GM18517 (cell line): Measurements from ENCODE around the gene GABRA5.
"Not testable (repeated sequence)": the region's sequence is repeated elsewhere in the genome, so short reads cannot be mapped to it uniquely, and the experiment has no call there.

ENCODE experiments used
- ATAC-seq: cut with Tn5 transposase; IDR thresholded peaks from one replicate; pipeline ENCODE4 v1.9.1; 2021; ENCODE audit warnings: mild to moderate bottlenecking, moderate library complexity; ENCODE audit not compliant: unreplicated experiment

The GABRA5 gene

DNA sequence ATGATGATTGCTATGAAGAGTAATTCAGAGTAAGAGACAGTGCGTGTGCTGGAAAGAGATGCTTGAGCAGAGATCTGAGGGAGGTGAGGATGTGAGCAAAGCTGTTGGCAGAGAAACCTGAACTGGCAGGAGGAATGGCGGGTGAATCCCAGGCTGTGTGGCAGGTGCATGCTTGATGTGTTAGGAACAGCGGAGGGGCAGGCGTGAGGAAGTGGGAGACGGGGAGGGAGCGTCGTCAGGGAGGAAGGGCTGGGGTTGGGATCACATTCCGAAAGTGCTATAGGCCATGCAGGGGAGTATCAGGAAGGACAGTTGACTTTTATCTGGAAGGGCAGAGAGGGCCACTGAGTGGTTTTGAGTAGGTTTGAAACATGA is 8.6 kb downstream of the GABRA5 start:
- no peak for ATAC-seq

GRCh38 chr15:26877831-26878230 is 11.0 kb downstream of the GABRA5 start:
- ATAC-seq, result no peak

GRCh38 chr15:26879706-26880105 is 12.8 kb downstream of the GABRA5 start:
- ATAC-seq, result no peak

DNA sequence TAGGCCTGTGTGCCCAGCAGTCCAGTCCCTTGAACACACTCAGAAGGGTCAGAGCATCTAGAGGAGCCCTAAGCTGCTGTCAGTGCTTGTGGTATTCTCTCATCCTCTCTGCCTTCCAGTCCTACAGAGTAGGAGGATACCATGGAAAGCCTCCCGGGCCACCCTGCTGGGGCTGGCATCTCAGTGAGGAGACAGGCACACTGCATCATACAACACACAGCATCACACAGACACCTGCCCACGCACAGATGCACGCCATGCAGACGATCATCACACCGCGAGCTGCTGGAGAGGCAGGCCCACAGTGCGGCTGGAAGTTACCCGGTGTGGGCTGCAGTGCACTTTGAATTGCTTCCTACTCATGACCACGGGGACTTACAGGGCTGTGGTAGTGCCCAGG is 15.2 kb downstream of the GABRA5 start:
- ATAC-seq, result no peak

- no peak for ATAC-seq
These were observed 15.9 kb downstream of the GABRA5 start for GRCh38 chr15:26882616-26883365.

- no peak for ATAC-seq
These were observed 16.6 kb downstream of the GABRA5 start for GRCh38 chr15:26883466-26883865.

GRCh38 chr15:26886566-26886965 is 19.7 kb downstream of the GABRA5 start:
- no peak for ATAC-seq

- ATAC-seq, result no peak
These were observed 21.2 kb downstream of the GABRA5 start for GRCh38 chr15:26887926-26888666.

- ATAC-seq, result no peak
These were observed 21.9 kb downstream of the GABRA5 start for GRCh38 chr15:26888761-26889160.

DNA sequence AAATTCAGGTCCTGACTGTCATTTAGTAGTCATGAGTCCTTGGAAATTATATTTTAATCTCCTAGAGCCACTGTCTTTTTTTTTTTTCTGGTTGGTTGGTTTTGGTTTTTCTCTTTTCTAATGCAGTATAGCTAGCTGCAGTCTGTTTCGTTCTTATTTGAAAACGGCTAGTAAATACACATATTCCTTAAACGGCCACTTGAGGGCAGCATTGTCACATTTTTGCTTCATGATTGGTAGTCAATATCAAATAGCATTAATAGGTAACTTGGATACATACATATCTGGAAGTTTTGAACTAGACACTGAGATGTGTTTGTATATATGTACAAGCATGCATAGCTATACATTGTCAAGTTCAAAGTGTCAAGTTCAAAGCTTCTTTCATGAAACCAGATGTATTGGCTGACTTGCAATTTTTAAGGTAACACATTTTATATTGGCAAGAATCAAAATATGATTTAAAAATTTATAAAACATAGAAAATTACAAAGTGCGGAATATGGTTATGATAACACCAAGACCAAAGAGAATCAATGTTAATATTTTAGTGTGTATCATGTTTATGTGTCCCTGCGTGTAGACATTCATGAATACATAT is 22.5 kb downstream of the GABRA5 start:
- no peak for ATAC-seq

DNA sequence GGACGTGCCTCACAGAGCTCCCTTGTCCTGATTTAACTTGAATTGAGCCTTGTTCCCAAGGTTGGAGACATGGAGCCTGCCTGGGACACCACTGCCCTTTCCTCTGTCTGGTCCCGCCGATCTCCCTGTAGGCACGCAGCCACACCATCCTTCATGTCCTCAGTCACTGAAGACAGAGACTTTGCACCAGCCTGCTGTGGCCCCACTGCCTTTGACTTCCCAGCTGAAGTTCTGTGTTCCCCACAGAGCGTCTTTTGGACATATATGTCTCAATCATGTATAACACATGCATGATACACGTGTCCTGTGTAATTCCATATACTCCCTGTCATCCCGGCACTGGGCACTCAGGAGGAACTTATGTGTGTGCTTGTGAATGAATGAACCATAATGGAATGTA is 23.6 kb downstream of the GABRA5 start:
- no peak for ATAC-seq

DNA sequence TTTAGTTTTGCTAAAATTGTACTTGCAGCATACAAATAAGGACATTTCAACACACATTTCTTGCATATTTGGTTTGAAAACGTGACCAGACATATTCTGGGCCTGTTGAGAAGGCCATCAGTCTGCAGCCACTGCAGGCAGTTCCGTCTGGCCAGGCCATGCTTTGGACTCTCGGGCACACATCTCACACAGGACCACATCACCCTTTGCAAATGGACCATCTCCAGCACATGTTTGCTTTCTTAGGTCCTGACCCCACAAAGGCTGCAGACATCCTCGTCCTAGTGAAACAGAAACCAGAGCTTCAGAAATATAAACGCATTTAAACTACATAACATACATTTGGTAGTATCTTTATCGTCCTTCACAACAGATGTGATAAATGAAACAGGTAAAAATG is 24.1 kb downstream of the GABRA5 start:
- ATAC-seq, result no peak

DNA sequence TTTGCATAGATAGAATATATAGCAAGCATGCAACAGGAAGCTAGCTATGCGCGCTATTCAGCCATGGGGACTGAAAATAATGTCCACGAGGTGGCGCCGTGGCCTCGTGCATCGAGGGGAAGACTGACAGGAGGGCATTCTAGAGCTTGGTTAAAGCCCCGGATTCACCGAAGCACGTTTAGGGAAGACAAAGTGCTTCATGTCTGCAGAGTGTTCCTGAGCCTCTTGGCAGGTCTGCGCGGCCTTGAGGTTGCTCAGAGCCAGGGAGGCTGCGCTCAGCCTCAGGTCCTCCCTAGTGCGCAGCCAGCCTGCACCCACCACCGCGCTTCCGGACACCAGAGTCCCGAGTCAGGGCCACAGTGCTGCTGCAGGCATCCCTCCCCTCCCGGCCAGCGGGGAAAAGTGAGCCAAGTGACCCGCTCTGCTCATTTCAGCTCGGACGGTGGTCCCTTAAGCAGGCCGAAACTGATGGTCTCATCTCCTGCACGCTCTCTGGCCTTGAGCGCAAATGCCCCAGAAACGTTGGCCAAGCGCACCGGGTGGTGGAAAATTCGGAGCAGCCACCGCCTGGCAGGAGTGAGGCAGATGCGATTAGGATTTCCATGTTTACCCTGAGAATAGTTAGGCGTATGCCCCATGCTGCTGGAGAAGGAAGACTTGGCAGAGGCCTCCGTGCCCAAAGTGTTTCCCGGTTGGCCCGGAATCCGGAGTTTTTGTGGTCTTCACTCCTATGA is 24.8 kb downstream of the GABRA5 start:
- ATAC-seq, result no peak

DNA sequence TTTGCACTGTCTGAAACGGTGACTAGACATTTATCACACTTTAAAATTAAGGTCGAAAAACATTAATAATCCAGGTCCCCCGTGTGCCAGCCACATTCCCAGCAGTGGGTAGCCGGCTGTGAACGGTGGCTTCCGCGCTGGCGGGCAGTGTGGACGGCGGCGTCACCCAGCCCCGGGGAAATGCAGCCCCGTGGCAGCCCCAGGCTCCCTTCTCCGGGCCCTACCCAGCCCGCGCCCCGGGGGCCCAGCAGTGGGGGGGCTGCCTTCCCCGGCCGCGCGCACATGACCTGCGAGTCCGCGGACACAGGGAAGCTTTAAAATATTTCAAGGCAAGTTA is 25.3 kb downstream of the GABRA5 start:
- no peak for ATAC-seq

GRCh38 chr15:26892678-26893077 is 25.8 kb downstream of the GABRA5 start:
- no peak for ATAC-seq

DNA sequence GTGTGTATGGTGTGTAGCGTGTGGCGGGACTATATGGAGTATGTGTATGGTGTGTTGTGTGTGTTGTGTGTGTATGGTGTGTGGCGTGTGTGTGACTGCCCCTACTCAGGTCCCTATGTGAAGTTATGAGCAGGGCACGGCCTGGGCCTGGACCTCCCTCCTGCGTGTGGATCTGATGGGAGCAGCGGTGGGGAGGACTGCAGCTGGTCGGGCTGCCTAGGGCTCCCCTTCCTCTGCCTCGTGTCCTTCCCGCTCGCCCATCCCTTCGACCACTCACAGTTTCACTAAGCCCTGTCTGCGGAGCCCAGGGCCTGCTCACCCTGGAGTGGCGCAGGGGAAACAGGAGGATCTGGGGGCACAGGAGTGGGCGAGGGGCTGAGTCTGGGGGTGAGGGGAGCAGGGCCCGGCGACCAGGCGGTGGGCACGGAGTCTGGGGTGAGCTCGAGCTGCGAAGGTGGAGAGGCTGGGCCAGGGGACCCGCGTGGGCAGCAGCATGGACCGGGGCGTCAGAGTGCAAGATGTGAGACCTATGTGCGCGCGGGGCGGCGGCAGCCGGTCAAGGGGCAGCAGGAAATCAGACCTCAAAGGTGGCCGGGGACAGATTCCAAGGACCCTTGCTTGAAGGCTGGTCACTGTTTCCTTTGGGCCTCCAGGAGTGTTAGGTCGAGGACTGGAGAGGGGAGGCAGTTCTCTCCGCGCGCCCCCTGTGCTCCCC is 26.6 kb downstream of the GABRA5 start:
- ATAC-seq, result no peak

DNA sequence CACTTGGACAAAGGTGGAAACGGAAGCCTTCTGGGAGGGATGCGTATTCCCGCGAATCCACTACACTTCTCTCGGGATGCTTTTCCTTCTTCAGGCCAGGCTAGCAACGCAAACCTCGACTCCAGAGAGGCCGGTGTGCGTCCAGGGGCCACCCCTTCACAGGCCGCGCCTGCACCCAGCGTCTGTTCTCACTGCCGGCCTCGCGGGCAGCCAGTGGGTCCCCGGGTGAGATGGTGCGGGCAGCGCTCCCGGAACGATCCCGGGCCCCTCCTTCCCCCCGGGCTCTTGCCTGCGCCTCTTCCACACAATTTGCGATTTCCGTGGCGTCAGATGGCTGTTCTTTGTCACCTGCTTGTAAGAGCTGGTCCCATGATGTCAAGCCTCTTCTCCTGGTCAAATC is 27.3 kb downstream of the GABRA5 start:
- no peak for ATAC-seq

- ATAC-seq, result not testable (repeated sequence)
These were observed 28.5 kb downstream of the GABRA5 start for GRCh38 chr15:26895346-26895745.

- no peak for ATAC-seq
These were observed 32.8 kb downstream of the GABRA5 start for GRCh38 chr15:26899658-26900057.

GRCh38 chr15:26901041-26901440 is 34.2 kb downstream of the GABRA5 start:
- no peak for ATAC-seq

GRCh38 chr15:26910715-26911114 is 43.9 kb downstream of the GABRA5 start:
- no peak for ATAC-seq
